ENCODE data around the gene ZNF132.
"Not testable (repeated sequence)": the region's sequence is repeated elsewhere in the genome, so short reads cannot be mapped to it uniquely, and the experiment has no call there.

Gene ZNF132

DNA sequence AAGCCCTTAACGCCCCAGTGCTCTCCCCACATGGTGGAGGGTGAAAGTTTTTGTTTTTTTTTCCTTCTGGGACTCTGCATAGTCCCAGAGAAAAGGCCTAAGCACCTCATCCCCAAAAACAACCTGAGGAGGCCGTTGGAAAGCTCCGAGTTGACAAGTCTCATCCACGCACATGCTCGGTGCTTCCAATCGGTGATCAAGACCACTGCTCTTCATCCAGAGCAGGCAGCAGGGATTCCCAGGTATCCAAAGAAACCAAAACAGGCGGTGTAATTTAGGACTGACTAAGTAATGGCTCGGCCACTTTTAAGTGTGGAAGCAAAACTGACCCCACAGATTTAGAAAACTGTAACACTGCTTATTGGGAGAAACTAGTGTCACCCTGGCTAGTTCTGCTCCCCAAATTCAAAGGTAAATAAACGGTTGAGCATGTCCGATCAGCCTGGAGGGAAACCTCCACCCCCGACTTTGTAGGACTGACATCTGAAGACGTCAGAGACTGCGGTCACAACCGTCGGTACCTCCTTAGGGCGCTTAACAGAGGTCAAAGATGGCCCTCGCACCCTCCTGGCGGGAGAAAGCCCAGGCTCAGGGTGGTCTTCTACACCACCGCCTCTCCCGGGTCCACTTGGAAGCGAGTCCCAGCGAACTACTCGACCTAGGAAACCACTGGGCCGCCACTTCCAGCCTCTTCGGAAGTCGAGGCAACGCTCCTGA lies 35.2 kb upstream of the ZNF132 start:
- ChIA-PET POLR2A (ENCODE audit: low non-redundant PET) (interaction anchor here (0.9 kb wide), 1 partner anchor 44 kb away, joined by 6 read pairs; no protein-coding TSS in a partner anchor), CTCF (interaction anchor here (0.7 to 1.1 kb wide), 2 partner anchors 15 to 67 kb away, joined by 3 to 6 read pairs; partner anchors contain the start of gene ZNF584)
- no peak for DNase-seq (ENCODE audit: low spot score)
- TF ChIP-seq, protein P1, sequence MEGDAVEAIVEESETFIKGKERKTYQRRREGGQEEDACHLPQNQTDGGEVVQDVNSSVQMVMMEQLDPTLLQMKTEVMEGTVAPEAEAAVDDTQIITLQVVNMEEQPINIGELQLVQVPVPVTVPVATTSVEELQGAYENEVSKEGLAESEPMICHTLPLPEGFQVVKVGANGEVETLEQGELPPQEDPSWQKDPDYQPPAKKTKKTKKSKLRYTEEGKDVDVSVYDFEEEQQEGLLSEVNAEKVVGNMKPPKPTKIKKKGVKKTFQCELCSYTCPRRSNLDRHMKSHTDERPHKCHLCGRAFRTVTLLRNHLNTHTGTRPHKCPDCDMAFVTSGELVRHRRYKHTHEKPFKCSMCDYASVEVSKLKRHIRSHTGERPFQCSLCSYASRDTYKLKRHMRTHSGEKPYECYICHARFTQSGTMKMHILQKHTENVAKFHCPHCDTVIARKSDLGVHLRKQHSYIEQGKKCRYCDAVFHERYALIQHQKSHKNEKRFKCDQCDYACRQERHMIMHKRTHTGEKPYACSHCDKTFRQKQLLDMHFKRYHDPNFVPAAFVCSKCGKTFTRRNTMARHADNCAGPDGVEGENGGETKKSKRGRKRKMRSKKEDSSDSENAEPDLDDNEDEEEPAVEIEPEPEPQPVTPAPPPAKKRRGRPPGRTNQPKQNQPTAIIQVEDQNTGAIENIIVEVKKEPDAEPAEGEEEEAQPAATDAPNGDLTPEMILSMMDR (conservative IDR thresholded peaks at IDR 0.05; ENCODE audit: low read depth) = no peak
- peak overlapping the region; percentile 93 for H3K27ac ChIP-seq

DNA sequence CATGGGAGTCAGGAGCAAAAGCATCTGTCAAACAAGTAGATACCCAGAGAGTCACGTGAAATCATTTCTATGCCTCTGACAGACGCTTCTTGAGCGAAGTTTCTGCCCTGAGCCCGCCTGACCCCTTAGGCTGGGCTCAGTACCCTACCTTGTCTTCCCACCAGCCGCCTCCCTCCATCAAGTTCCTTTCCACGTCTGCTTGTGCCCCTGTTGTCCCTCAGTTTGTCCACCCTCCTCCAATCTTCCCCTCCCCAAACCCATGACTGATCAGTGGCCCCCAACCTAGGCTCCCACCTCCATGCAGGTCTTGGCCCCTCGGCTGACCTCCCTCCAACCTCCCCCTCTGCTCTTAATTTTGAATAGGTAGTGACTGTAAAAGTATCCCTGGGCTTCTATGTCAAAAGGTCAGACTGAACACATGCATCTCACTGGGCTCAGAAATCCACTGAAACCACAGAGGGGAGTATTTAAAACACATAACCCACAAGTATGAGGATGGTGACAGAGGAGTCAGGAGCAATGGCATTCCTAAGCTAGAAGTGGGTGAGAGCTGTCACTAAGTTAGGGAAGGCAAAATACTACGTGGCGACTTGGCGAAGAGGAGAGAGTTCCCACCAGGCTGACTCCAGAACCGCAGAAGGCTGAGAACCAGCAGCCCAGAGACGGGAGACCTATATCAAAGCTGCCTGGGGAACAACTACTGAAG lies 34.5 kb upstream of the ZNF132 start:
- TF ChIP-seq, protein P1 (conservative IDR thresholded peaks at IDR 0.05; ENCODE audit: low read depth) = no peak
- ChIA-PET POLR2A (ENCODE audit: low non-redundant PET) (no interaction called here), CTCF (interaction anchor here (1.1 kb wide), 1 partner anchor 14 kb away, joined by 6 read pairs; no protein-coding TSS in a partner anchor)
- no peak for DNase-seq (ENCODE audit: low spot score)
- peak overlapping the region; percentile 93 for H3K27ac ChIP-seq

DNA sequence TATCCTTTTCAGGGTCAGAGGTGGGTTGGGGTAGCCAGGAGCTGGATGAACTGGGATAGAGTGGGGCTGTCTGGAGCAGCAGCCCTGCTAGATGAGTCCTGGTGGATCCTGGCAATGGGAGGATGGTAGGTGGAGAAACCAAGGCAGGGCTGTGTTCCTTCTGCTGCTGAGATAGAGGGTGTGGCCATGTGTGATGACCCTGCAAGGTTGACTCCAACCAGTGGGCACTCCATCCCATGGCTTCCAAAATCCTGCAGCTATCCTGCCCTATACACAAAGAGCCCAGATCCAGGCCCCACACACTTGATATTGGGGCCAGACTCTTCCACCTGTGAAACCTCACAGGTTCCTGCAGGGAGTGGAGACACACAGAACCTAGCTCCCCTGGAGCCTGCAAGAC lies 33.8 kb upstream of the ZNF132 start:
- ChIA-PET CTCF (no interaction called here), POLR2A (ENCODE audit: low non-redundant PET) (no interaction called here)
- TF ChIP-seq, protein P1 (conservative IDR thresholded peaks at IDR 0.05; ENCODE audit: low read depth) = no peak
- peak overlapping the region; percentile 93 for H3K27ac ChIP-seq
- no peak for DNase-seq (ENCODE audit: low spot score)

DNA sequence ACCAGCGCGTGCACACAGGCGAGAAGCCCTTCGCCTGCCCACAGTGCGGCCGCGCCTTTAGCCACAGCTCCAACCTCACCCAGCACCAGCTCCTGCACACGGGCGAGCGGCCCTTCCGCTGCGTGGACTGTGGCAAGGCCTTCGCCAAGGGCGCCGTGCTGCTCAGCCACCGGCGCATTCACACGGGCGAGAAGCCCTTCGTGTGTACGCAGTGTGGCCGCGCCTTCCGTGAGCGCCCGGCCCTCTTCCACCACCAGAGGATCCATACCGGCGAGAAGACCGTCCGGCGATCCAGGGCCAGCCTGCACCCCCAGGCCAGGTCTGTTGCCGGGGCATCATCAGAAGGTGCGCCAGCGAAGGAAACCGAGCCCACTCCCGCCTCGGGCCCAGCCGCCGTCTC lies 31.8 kb upstream of the ZNF132 start:
- TF ChIP-seq, protein P1 (conservative IDR thresholded peaks at IDR 0.05; ENCODE audit: low read depth) = no peak
- ChIA-PET CTCF (no interaction called here), POLR2A (ENCODE audit: low non-redundant PET) (no interaction called here)
- DNase-seq (ENCODE audit: low spot score) = no peak
- no peak overlapping the region for H3K27ac ChIP-seq

DNA sequence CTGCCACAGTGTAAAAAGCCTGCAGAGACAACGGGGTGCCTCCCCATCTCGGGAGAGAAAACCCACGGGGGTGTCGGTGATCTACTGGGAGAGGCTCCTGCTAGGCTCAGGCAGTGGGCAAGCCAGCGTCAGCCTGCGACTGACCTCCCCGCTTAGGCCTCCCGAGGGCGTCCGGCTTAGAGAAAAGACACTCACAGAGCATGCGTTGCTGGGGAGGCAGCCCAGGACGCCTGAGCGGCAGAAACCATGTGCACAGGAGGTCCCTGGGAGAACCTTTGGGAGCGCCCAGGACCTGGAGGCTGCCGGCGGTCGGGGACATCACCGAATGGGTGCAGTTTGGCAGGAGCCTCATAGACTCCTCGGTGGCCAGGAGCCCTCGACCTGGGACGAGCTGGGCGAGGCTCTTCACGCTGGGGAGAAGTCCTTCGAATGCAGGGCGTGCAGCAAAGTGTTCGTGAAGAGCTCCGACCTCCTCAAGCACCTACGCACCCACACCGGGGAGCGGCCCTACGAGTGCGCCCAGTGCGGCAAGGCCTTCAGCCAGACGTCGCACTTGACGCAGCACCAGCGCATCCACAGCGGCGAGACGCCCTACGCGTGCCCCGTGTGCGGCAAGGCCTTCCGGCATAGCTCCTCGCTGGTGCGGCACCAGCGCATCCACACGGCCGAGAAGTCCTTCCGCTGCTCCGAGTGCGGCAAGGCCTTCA lies 31.0 kb upstream of the ZNF132 start:
- POLR2A ChIA-PET (ENCODE audit: low non-redundant PET) = not testable (repeated sequence)

DNA sequence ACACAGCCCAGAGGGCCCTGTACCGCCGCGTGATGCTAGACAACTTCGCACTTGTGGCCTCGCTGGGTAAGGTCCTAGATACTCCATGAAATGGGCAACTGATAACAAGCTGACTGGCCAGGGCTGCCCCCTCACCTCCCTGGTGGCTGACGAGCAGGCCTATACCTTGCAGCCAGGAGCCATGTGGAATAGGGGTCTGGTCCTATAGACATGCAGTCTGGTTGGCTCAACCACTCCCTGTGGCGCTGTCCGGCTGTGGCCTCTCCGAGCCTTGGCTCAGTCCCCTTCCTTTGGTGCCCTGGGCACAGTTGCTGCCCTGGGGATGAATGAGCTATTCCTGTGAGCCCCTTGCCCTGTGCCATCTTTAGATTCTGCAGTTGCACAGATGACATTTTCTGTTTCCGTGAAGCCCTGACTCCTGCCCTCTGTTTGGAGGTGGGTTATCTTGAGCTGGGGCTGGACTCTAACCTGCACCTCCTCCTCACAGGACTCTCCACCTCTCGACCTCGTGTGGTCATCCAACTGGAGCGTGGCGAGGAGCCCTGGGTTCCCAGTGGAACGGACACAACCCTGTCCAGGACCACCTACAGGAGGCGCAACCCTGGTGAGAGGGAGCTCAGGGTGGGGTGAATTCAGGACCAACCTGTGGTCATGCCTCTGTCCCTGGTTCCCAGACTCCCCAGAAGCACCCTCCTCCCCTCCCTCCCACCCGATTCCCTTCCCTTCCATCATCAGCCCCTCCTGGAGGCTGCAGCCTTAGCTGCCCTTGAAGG lies 29.5 kb upstream of the ZNF132 start:
- POLR2A ChIA-PET (ENCODE audit: low non-redundant PET) = no interaction called here
- DNase-seq (ENCODE audit: low spot score) = no peak
- CTCF ChIA-PET = no interaction called here
- H3K27ac ChIP-seq = peak overlapping the region; percentile 50
- TF ChIP-seq, protein P1 (conservative IDR thresholded peaks at IDR 0.05; ENCODE audit: low read depth) = no peak

More for the DNA sequence above, 31.0 kb upstream of the ZNF132 start:
- CTCF ChIA-PET; H3K27ac ChIP-seq; DNase-seq (ENCODE audit: low spot score): not testable (repeated sequence)
